T-helper 2 cell treated with Interferon-gamma antibody and Interleukin-4, amounts not matched to agents 100 ng/mL and 5 ng/mL, for 36 hours (primary cell): ENCODE measurements around the gene PARD3B. TPM values are rescaled to one million over a fixed set of nuclear protein-coding genes. Genes with fewer than 3 reads are reported as not detected.

Experiments
- intact Hi-C: fragments of 100-400 bp; cut with micrococcal nuclease; formaldehyde crosslinking; loops from one replicate; pipeline ENCODE4 v1.15.1; 2023
- total RNA-seq: library from RNA; stranded (reverse); gene quantifications from 2 replicates; pipeline ENCODE4 v1.2.3, GENCODE V29; 2022

PARD3B gene
- total RNA-seq, 1 donor from 2014 or later, result 1.7 TPM

- intact Hi-C loops, result no loop called here
Observed at GRCh38 chr2:205045706-205046105, 500.4 kb downstream of the PARD3B start.

- intact Hi-C loops, result no loop called here
Observed at GRCh38 chr2:205047273-205047839, 502.1 kb downstream of the PARD3B start.

GRCh38 chr2:205051417-205051816, 506.1 kb downstream of the PARD3B start:
- intact Hi-C loops, result no loop called here

- intact Hi-C loops, result no loop called here
Observed at GRCh38 chr2:205052781-205053180, 507.5 kb downstream of the PARD3B start.

- intact Hi-C loops, result no loop called here
Observed at GRCh38 chr2:205053827-205054410, 508.6 kb downstream of the PARD3B start.

GRCh38 chr2:205054789-205055188, 509.5 kb downstream of the PARD3B start:
- intact Hi-C loops, result no loop called here

GRCh38 chr2:205055251-205055650, 510.0 kb downstream of the PARD3B start:
- intact Hi-C loops, result no loop called here

- intact Hi-C loops, result no loop called here
Observed at GRCh38 chr2:205056151-205056561, 510.9 kb downstream of the PARD3B start.

GRCh38 chr2:205058409-205058808, 513.1 kb downstream of the PARD3B start:
- intact Hi-C loops, result no loop called here

GRCh38 chr2:205060269-205060668, 515.0 kb downstream of the PARD3B start:
- intact Hi-C loops, result no loop called here

- intact Hi-C loops, result no loop called here
Observed at GRCh38 chr2:205066081-205066480, 520.8 kb downstream of the PARD3B start.

- intact Hi-C loops, result loop anchor here (10.0 kb wide), 1 partner anchor 615 kb away; the partner anchor contains the start of gene NRP2
Observed at GRCh38 chr2:205069928-205070327, 524.7 kb downstream of the PARD3B start.

- intact Hi-C loops, result loop anchor here (10.0 kb wide), 1 partner anchor 614 kb away; the partner anchor contains the start of gene NRP2
Observed at GRCh38 chr2:205070889-205071288, 525.6 kb downstream of the PARD3B start.

- intact Hi-C loops, result loop anchor here (10.0 kb wide), 1 partner anchor 611 kb away; the partner anchor contains the start of gene NRP2
Observed at GRCh38 chr2:205073433-205074020, 528.3 kb downstream of the PARD3B start.

- intact Hi-C loops, result loop anchor here (5.0 to 10.0 kb wide), 3 partner anchors 109 to 608 kb away; partner anchors contain the start of gene NRP2
Observed at GRCh38 chr2:205076405-205076804, 531.1 kb downstream of the PARD3B start.

- intact Hi-C loops, result loop anchor here (1.0 to 10.0 kb wide), 4 partner anchors 110 to 608 kb away; partner anchors contain the start of gene NRP2
Observed at GRCh38 chr2:205077159-205077558, 531.9 kb downstream of the PARD3B start.

- intact Hi-C loops, result loop anchor here (5.0 to 10.0 kb wide), 3 partner anchors 111 to 606 kb away; partner anchors contain the start of gene NRP2
Observed at GRCh38 chr2:205078762-205079161, 533.5 kb downstream of the PARD3B start.

GRCh38 chr2:205079173-205079572, 533.9 kb downstream of the PARD3B start:
- intact Hi-C loops, result loop anchor here (5.0 to 10.0 kb wide), 3 partner anchors 112 to 606 kb away; partner anchors contain the start of gene NRP2

GRCh38 chr2:205086662-205087061, 541.4 kb downstream of the PARD3B start:
- intact Hi-C loops, result no loop called here

- intact Hi-C loops, result no loop called here
Observed at GRCh38 chr2:205087862-205088261, 542.6 kb downstream of the PARD3B start.

GRCh38 chr2:205089958-205090357, 544.7 kb downstream of the PARD3B start:
- intact Hi-C loops, result no loop called here

- intact Hi-C loops, result no loop called here
Observed at GRCh38 chr2:205091411-205091810, 546.1 kb downstream of the PARD3B start.
